COR-L47 (cell line): Measurements from ENCODE around the gene GRID1.

Source experiments
- DNase-seq: peaks from one replicate; lab custom pipeline; 2025; lab: John Stamatoyannopoulos, UW

Gene GRID1

GRCh38 chr10:86230557-86231180 is 135.9 kb downstream of the GRID1 start:
- no peak for DNase-seq

- no peak for DNase-seq
Measured at GRCh38 chr10:86229811-86230556, 136.6 kb downstream of the GRID1 start.

DNA sequence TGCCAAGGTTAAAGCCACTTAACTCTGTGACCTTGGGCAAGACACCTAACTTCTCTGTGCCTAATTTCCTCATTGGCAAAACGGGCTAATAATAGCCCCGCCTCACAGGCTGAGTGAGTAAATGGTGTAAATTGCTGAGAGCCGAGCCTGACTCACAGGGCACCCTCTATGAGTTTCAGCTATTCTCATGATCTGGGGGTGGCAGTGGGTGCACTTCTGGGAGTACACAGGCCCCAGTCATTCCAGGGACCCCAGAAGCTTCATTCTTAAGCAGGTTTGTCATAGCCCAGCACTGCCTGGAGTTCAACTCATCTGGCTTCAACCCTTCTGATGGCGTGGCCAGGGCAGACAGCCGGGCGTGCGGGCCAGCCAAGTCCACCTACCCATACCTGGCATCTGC is 137.2 kb downstream of the GRID1 start:
- no peak for DNase-seq

DNA sequence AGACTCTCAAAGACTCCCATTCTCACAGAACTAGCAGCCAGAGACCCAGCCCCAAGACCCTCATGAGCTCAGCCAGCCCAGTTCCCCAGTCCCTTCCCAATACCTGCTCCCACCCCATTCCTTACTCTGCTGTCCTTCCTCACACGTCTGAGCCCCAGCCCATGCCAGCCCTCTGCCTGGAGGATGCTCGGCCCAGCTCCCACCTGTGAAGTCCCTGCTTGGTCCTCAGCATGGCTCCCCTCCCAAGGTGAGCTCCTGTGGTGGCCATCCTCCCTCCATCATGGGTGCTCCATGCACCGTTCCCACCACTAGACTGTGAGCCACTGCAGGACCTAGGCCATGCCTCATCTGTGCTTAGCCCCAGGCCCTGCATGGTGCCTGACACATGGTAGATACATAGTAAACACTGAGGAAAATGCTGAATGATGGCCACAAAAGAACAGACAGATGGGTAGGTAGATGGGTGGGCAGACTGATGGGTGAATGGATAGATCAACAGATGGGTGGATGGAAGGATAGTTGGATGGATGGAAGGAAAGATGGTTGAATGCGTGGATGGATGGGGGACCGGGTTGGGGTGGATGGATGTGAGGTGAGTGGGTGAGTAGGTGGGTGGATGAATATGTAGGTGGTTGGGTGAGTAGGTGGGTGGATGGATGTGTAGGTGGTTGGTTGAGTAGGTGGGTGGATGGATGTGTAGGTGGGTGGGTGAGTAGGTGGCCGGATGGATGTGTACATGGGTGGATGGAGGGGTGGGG is 138.9 kb downstream of the GRID1 start:
- DNase-seq: no peak

DNA sequence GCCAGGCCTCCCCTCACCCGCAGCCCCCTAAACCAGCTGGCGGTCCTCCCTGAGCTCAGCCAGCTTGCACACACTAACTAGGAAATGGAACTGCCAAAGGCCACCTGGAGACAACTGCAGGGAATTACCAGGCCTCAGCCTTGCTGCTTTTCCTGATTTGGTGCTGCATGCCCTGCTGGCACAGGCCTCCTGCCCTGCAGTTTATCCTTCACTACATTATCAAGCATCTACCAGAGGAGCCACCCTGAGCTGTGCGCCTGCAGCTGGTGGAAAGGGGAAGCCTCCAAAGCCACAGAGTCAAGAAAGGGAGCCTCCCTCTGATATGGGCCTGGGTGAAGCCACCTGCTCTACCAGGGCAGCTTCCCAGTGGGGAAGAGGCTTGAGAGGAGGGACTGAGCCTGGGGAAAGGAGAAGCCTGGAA is 139.8 kb downstream of the GRID1 start:
- no peak for DNase-seq

GRCh38 chr10:86226016-86226415 is 140.6 kb downstream of the GRID1 start:
- no peak for DNase-seq

- DNase-seq: no peak
Measured at GRCh38 chr10:86225103-86225782, 141.4 kb downstream of the GRID1 start.

GRCh38 chr10:86224354-86225102 is 142.1 kb downstream of the GRID1 start:
- DNase-seq: no peak

- no peak for DNase-seq
Measured at GRCh38 chr10:86223256-86223655, 143.3 kb downstream of the GRID1 start.

DNA sequence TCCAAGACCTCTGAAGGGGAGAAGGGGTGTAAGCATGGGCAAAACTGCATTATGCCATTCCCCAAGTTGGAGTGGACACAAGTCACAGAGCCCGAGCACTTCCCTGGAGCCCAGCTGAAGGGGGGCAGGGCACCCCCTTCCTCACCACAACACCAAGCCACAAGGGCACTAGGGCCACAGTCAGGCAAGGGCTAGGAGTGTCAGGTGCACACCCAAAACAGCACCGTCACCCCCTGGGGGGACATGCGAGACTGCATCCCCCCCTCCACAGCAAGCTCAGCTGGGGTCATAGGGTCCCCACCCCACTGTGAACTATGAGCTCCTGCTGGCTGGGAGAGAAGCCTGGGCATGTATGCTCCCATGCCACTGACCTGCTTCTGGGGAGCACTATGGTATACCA is 143.9 kb downstream of the GRID1 start:
- DNase-seq: no peak

DNA sequence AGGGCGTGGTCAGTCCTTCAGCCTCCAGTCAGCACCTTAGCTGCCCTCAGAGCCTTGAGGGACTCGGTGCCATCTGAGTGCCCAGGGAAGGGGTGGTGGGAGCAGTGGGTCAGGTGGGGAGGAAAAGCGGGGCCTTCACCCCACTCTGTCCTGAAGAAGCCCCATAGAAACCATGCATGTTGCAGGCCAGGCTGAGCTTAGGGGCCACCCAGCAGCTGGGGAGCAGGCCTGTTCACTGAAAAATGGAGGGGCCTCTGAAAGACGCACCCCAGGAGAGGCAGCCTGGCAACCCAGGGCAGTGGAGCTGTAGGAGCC is 144.3 kb downstream of the GRID1 start:
- DNase-seq: no peak

- DNase-seq: no peak
Measured at GRCh38 chr10:86221442-86222335, 144.9 kb downstream of the GRID1 start.

GRCh38 chr10:86220626-86221025 is 146.0 kb downstream of the GRID1 start:
- no peak for DNase-seq

DNA sequence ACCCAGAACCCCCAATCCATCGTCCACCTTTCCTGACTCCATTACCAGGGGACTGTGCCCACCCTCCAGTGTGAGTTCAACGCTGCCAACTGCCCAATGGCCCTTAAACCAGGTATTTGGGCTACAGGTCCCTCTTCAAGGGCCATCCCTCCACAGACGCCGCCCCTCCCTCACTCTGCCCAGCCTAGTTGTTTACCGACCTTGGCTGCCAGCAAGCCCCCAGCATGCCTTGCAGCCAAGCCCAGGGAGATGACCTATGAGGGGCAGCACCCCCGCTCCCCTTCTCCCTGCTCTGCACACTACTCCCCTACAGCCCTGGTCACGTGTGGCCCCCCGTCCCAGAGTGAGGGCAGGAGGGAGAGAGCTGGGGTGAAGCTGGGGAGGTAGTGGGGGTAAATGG is 147.3 kb downstream of the GRID1 start:
- DNase-seq: no peak

DNA sequence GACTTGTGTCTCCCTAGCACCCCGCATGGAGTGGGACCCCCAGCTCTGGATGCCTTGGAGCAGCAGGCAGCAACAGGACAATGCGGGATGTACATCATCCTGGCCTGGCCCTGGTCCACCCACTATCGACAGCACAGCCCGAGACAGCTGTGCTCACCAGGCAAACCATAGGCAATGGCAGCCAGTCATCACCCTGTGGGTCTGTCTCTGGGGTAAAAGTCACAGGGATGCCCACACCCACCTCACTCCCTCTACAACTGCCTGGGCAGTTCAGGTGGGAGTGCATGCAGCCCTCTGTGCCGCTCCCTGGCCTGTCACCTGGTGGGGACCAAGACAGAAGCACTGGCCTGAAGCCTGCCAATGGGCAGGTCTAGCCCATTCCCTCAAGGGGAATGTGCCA is 147.8 kb downstream of the GRID1 start:
- no peak for DNase-seq

DNA sequence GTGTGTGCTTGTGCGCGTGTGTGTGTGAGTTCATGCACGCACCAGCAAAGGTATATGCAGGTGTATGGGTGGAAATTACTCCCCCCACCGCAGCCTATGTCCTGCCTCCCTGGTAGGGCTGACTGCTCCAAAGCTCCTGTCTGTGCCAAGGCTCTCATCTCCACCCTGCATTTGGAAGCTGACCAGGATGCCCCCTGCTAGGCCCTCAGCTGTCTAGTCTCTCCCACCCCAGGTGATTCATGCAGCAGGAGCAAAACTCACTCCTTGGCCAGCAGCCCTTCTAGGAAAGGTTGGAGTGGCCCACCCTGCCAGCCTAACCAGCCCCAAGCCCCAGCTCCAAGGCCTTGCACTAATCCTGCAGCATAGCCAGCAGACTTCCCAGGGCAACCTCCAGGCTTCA is 148.4 kb downstream of the GRID1 start:
- DNase-seq: peak; percentile 81

DNA sequence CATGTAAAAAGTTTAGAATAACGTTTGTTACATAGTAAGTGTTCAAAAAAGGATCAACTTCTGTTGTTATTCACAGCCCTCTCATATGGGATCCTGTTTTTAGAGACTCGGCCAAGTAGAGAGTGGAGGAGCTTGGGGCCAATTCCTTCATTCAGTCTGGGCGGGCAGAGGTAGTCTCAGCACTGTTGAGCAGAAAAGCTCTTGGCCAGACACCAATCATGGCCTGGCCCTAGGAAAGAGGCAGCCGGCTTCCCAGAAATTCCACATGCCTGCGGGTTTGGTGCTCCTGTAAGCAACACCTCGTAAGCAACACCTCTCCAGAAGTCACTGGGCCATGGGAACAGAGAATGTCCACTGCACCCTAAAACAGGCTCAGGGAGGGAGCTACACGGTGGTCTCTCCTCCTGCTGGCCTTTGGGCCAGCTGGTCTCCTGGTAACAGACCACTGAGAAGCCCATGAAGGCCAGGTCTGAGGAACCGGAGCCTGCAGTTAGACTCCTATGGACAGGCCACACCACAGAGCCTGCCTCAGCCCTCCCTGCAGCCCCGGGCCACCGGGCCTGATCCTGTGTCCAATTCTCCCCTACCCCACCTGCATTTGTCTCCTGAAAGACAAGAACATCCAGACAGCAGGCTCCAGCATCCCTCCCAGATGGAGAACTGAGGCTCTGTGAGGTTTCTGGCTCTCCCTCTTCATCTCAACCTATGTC is 149.1 kb downstream of the GRID1 start:
- DNase-seq: no peak

GRCh38 chr10:86216886-86217285 is 149.7 kb downstream of the GRID1 start:
- no peak for DNase-seq

DNA sequence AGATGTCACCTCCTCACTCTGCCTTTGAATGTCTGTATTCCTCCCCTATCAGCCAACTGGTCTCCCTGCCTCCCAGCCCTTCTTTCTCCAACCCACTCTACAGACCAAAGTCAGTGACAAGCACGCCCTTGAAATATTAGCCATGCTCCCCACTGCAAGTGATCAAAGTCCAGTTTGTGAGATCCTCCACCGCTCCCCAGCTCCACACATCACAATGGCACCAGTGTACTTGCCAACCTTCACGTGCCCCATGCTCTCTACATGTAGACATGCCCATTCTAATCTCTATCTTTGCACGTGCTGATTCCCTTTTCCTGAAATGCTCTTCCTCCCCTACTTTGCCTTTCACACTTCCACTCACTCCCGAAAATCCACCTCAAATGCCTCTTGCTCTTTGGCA is 150.9 kb downstream of the GRID1 start:
- no peak for DNase-seq

- DNase-seq: no peak
Measured at GRCh38 chr10:86215046-86215445, 151.5 kb downstream of the GRID1 start.
